Skin of body (tissue), 2 donors: ENCODE measurements around the gene CDH3. TPM values are rescaled to one million over a fixed set of nuclear protein-coding genes. Genes with fewer than 3 reads are reported as not detected.

Source experiments
- DNase-seq: peaks from one replicate; lab custom pipeline; 2025; lab: John Stamatoyannopoulos, UW
- total RNA-seq: library from RNA; depleted of rRNA; stranded (reverse); fragments of >200 nt; gene quantifications from one replicate; pipeline ENCODE4 v1.2.3, GENCODE V29; 2014

CDH3 gene
- total RNA-seq, 1 donor from 2014 or later, result 41.4 TPM

- no peak for DNase-seq
Observed at GRCh38 chr16:68651136-68651535, 6.0 kb downstream of the CDH3 start.

- no peak for DNase-seq
Observed at GRCh38 chr16:68652659-68653058, 7.5 kb downstream of the CDH3 start.

- no peak for DNase-seq
Observed at GRCh38 chr16:68655806-68656205, 10.7 kb downstream of the CDH3 start.

- DNase-seq, result no peak
Observed at GRCh38 chr16:68656751-68657150, 11.6 kb downstream of the CDH3 start.

- DNase-seq, result peak; percentile 40
Observed at GRCh38 chr16:68658341-68658973, 13.3 kb downstream of the CDH3 start.

- no peak for DNase-seq
Observed at GRCh38 chr16:68658974-68659360, 13.9 kb downstream of the CDH3 start.

- no peak for DNase-seq
Observed at GRCh38 chr16:68659412-68660358, 14.6 kb downstream of the CDH3 start.

- DNase-seq, result no peak
Observed at GRCh38 chr16:68660359-68660795, 15.3 kb downstream of the CDH3 start.

- no peak for DNase-seq
Observed at GRCh38 chr16:68662035-68662434, 16.9 kb downstream of the CDH3 start.

- DNase-seq, result no peak
Observed at GRCh38 chr16:68664297-68664696, 19.2 kb downstream of the CDH3 start.

GRCh38 chr16:68665501-68665900 lies 20.4 kb downstream of the CDH3 start:
- no peak for DNase-seq

- DNase-seq, result peak; percentile 12
Observed at GRCh38 chr16:68668266-68668665, 23.2 kb downstream of the CDH3 start.

- no peak for DNase-seq
Observed at GRCh38 chr16:68676113-68676860, 31.2 kb downstream of the CDH3 start.

- DNase-seq, result no peak
Observed at GRCh38 chr16:68681038-68681437, 35.9 kb downstream of the CDH3 start.

- no peak for DNase-seq
Observed at GRCh38 chr16:68685685-68686478, 40.8 kb downstream of the CDH3 start.

GRCh38 chr16:68686905-68687304 lies 41.8 kb downstream of the CDH3 start:
- no peak for DNase-seq

GRCh38 chr16:68689921-68690320 lies 44.8 kb downstream of the CDH3 start:
- no peak for DNase-seq

GRCh38 chr16:68695575-68695974 lies 50.5 kb downstream of the CDH3 start:
- no peak for DNase-seq

GRCh38 chr16:68696514-68696913 lies 51.4 kb downstream of the CDH3 start:
- no peak for DNase-seq

GRCh38 chr16:68698091-68698490 lies 53.0 kb downstream of the CDH3 start:
- no peak for DNase-seq

GRCh38 chr16:68700120-68700519 lies 55.0 kb downstream of the CDH3 start:
- no peak for DNase-seq
